Choroid plexus epithelial cell (primary cell): ENCODE data around the gene TRAF7.
"Not testable (repeated sequence)": the region's sequence is repeated elsewhere in the genome, so short reads cannot be mapped to it uniquely, and the experiment has no call there.

Experiments used
- DNase-seq: peaks from one replicate; pipeline ENCODE4 v3.0.0-alpha.2; 2010; ENCODE audit warnings: low read depth
- H3K4me3 ChIP-seq: 2 replicates; pipeline ENCODE4 v1.5.1; 2011; ENCODE audit warnings: low read depth, mild to moderate bottlenecking, control low read depth, low read length, moderate library complexity
- TF ChIP-seq, protein P1 (sequence below): conservative IDR thresholded peaks from 2 replicates; pipeline ENCODE4 v1.5.1; 2011; ENCODE audit warnings: low read depth, mild to moderate bottlenecking, control low read depth, inconsistent platforms, low read length, moderate library complexity

TRAF7 gene

GRCh38 chr16:2115591-2115973 lies 40.0 kb upstream of the TRAF7 start:
- H3K4me3 ChIP-seq, result no peak overlapping the region
- TF ChIP-seq, protein P1, sequence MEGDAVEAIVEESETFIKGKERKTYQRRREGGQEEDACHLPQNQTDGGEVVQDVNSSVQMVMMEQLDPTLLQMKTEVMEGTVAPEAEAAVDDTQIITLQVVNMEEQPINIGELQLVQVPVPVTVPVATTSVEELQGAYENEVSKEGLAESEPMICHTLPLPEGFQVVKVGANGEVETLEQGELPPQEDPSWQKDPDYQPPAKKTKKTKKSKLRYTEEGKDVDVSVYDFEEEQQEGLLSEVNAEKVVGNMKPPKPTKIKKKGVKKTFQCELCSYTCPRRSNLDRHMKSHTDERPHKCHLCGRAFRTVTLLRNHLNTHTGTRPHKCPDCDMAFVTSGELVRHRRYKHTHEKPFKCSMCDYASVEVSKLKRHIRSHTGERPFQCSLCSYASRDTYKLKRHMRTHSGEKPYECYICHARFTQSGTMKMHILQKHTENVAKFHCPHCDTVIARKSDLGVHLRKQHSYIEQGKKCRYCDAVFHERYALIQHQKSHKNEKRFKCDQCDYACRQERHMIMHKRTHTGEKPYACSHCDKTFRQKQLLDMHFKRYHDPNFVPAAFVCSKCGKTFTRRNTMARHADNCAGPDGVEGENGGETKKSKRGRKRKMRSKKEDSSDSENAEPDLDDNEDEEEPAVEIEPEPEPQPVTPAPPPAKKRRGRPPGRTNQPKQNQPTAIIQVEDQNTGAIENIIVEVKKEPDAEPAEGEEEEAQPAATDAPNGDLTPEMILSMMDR, result no peak
- no peak for DNase-seq

GRCh38 chr16:2116428-2116827 lies 39.2 kb upstream of the TRAF7 start:
- DNase-seq, H3K4me3 ChIP-seq: not testable (repeated sequence)

GRCh38 chr16:2117341-2117740 lies 38.2 kb upstream of the TRAF7 start:
- DNase-seq, H3K4me3 ChIP-seq: not testable (repeated sequence)

DNA sequence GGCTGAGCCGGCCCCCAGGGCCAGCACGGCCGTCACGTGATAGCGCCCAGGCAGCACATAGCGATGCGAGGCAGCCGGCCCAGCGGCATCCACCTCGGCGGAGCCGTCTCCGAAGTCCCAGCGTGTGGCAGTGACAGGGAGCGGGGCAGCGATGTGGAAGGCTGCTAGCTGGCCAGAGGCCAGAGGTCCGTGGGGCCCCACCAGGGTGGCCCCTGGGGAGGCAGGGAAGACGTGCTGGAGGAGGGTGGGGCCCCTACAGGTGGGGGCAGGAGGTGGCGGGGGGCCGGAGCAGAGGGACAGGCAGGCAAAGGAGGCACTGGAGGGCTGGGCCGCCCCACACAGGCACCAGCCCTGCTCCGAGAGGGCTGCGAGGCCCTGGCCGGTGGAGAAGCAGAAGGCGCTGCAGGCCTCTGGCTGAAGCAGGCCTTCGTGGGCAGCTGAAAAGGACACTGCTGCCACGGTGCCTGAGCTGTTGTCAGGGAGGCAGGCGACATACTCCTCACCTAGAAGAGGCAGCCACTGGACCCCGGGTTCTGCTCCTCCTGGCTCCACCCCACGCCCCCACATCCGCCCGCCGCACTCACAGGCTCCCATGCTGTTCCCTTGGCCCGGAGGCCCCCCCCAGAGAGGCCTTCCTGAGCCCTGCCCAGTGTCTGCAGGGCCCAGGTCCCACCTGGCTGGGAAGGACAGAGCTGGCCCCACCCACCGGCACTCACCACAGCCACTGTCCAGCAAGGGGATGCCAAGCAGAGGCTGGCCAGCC lies 37.4 kb upstream of the TRAF7 start:
- H3K4me3 ChIP-seq, DNase-seq: not testable (repeated sequence)

DNA sequence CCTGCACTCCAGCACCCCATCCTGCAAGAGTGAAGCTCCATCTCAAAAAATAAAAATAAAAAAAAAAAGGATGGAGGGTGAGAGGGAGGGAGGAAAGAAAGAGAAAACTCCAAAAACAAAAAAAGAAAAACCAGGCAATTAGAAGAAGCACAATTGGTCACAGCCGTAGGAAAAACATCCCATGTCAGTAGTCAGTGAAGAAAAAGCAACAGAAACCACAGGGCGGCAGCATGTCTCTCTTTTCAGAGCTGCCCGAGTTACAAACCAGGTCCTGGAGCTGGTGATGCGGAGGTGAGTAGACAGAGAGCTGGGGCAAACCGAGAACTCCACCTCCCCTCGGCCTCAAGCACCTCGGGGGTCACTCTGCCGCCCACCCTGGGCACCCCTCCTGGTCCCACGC lies 34.3 kb upstream of the TRAF7 start:
- TF ChIP-seq, protein P1, result peak; percentile 55
- DNase-seq, result peak; percentile 80
- not testable (repeated sequence) for H3K4me3 ChIP-seq

DNA sequence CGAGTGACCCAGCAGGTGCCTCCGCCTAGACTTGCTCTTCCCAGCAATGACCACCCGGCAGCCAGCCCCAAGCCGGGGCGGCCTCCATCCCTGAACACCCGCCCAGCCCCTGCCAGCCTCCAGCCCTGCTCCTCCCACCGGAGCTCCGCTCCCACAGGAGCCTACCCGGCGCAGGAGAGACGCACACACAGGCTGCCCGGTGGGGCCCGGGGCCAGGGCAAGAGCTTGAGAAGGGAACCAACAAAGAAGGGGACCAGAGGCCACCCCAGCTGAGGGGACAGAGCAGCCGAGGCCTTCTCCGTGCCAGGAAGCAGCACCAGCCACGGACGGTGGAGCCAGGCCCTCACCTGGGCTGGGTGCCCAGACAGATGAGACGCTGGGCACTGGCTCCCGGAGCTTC lies 33.7 kb upstream of the TRAF7 start:
- no peak overlapping the region for H3K4me3 ChIP-seq
- TF ChIP-seq, protein P1, result no peak
- no peak for DNase-seq

GRCh38 chr16:2122429-2122828 lies 33.2 kb upstream of the TRAF7 start:
- TF ChIP-seq, protein P1, result no peak
- DNase-seq, result no peak
- H3K4me3 ChIP-seq, result no peak overlapping the region

- not testable (repeated sequence) for DNase-seq, H3K4me3 ChIP-seq
Observed at GRCh38 chr16:2122934-2123683, 32.5 kb upstream of the TRAF7 start.

GRCh38 chr16:2123706-2124376 lies 31.7 kb upstream of the TRAF7 start:
- not testable (repeated sequence) for H3K4me3 ChIP-seq

DNA sequence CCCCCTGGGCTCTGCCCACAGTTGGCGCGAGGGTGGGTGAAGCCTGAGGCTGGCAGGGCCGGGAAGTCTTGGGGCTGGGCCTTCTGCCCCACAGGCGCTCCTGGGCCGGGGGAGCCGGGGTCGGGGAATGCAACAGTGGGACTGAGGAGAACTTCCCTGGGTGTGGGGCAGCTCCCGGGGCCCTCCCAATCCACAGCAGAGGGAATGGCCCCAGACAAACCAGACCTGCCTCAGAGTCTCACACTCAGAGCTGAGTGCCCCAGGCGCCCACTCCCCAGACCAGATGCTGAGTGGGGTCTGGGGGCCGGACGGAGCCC lies 31.2 kb upstream of the TRAF7 start:
- not testable (repeated sequence) for DNase-seq, H3K4me3 ChIP-seq

More at GRCh38 chr16:2123706-2124376, 31.7 kb upstream of the TRAF7 start:
- DNase-seq, result not testable (repeated sequence)

- H3K4me3 ChIP-seq, result peak overlapping the region; percentile 14
- DNase-seq, result peak; percentile 44
Observed at GRCh38 chr16:2124694-2125444, 30.7 kb upstream of the TRAF7 start.

DNA sequence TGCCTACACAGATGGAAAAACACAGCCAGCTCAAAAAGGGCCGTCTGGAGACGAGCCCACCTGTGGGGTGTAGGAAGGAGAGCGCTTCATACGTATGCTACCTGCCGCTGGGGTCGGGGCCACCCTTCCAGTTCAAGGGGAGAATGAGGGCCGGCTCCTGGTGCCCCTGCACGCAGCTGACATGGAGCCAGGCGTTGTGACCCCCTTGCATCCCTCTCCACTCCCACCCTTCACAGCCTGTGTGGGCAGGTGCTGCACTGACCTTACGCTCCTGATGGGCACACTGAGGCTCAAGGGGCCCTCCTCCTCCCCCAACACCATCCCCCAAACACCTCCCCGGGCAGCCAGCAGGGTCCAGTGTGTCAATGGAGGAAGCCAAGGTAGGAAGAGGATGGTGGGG lies 30.0 kb upstream of the TRAF7 start:
- DNase-seq, H3K4me3 ChIP-seq: not testable (repeated sequence)

GRCh38 chr16:2126161-2126743 lies 29.3 kb upstream of the TRAF7 start:
- H3K4me3 ChIP-seq, DNase-seq: not testable (repeated sequence)
